Neural cell (in vitro differentiated cells): ENCODE measurements around the gene ARFGEF3. TPM values are rescaled to one million over a fixed set of nuclear protein-coding genes. Genes with fewer than 3 reads are reported as not detected.

Experiments
- H2AFZ ChIP-seq: fragments of 200-600, 300-800 bp; sonication (generic), shearing (Covaris generic); 2 replicates; pipeline ENCODE4 v1.6.0; 2014; ENCODE audit warnings: low read depth, mild to moderate bottlenecking, antibody characterized with exemption, low read length, moderate library complexity
- H3F3A ChIP-seq: fragments of 200-600 bp; shearing (Covaris generic); 2 replicates; pipeline ENCODE4 v1.6.1; 2016; ENCODE audit warnings: mild to moderate bottlenecking, moderate library complexity, mixed read lengths, antibody characterized with exemption, low read length; ENCODE audit not compliant: insufficient read depth, poor library complexity, severe bottlenecking
- H3K27ac ChIP-seq: fragments of 200-600, 300-800 bp; sonication (generic), shearing (Covaris generic); 2 replicates; pipeline ENCODE4 v1.5.1; 2014; ENCODE audit warnings: mild to moderate bottlenecking, low read length, moderate library complexity
- H3K27me3 ChIP-seq: fragments of 300-800, 200-600 bp; sonication (generic), shearing (Covaris generic); 2 replicates; pipeline ENCODE4 v1.6.0; 2014; ENCODE audit warnings: mild to moderate bottlenecking, low read depth, low read length, moderate library complexity; ENCODE audit not compliant: insufficient read depth
- H3K36me3 ChIP-seq: fragments of 300-800, 200-600 bp; sonication (generic), shearing (Covaris generic); 2 replicates; pipeline ENCODE4 v1.5.1; 2014; ENCODE audit warnings: mild to moderate bottlenecking, antibody characterized with exemption, low read length, moderate library complexity; ENCODE audit not compliant: insufficient read depth
- H3K4me2 ChIP-seq: fragments of 300-800, 200-600 bp; sonication (generic), shearing (Covaris generic); 2 replicates; pipeline ENCODE4 v1.6.0; 2014; ENCODE audit warnings: mild to moderate bottlenecking, low read length
- H3K4me3 ChIP-seq: fragments of 300-800, 200-600 bp; sonication (generic), shearing (Covaris generic); 2 replicates; pipeline ENCODE4 v1.5.1; 2014; ENCODE audit warnings: mild to moderate bottlenecking, low read length, moderate library complexity
- H3K79me2 ChIP-seq: fragments of 200-600 bp; shearing (Covaris generic); replicated peaks from 2 replicates; pipeline ENCODE4 v1.6.0; 2014; ENCODE audit warnings: mild to moderate bottlenecking, low read length, moderate library complexity; ENCODE audit not compliant: insufficient read depth
- H3K9ac ChIP-seq: fragments of 300-800, 200-600 bp; sonication (generic), shearing (Covaris generic); 2 replicates; pipeline ENCODE4 v1.6.1; 2016; ENCODE audit warnings: mild to moderate bottlenecking, low read length, mixed read lengths
- H3K9me2 ChIP-seq: fragments of 200-600 bp; shearing (Covaris generic); 2 replicates; pipeline ENCODE4 v1.6.1; 2016; ENCODE audit warnings: mild to moderate bottlenecking, low read length, mixed read lengths; ENCODE audit not compliant: insufficient read depth
- H3K9me3 ChIP-seq: fragments of 200-600, 300-800 bp; sonication (generic), shearing (Covaris generic); 2 replicates; pipeline ENCODE4 v1.6.1; 2016; ENCODE audit warnings: mild to moderate bottlenecking, mixed run types, low read length, moderate library complexity, mixed read lengths
- H4K20me1 ChIP-seq: fragments of 200-600 bp; shearing (Covaris generic); 2 replicates; pipeline ENCODE4 v1.6.1; 2016; ENCODE audit warnings: mild to moderate bottlenecking, mixed run types; ENCODE audit not compliant: insufficient read depth
- CTCF ChIP-seq: fragments of 450-650 bp; IDR thresholded peaks from 2 replicates; pipeline ENCODE4 v1.5.1; 2014; ENCODE audit warnings: antibody characterized with exemption, mild to moderate bottlenecking, moderate library complexity; ENCODE audit not compliant: poor library complexity, severe bottlenecking
- EP300 ChIP-seq: fragments of 450-650 bp; conservative IDR thresholded peaks from 2 replicates; pipeline ENCODE4 v1.6.1; 2014; ENCODE audit warnings: antibody characterized with exemption, mild to moderate bottlenecking, moderate library complexity; ENCODE audit not compliant: poor library complexity, severe bottlenecking
- EZH2 ChIP-seq: fragments of 200-600, 300-800 bp; shearing (Covaris generic), sonication (generic); IDR thresholded peaks from 2 replicates; pipeline ENCODE4 v1.6.1; 2014; ENCODE audit warnings: antibody characterized with exemption, low read length, borderline replicate concordance, mild to moderate bottlenecking; ENCODE audit not compliant: insufficient read depth, poor library complexity, severe bottlenecking
- MXI1 ChIP-seq: fragments of 450-650 bp; conservative IDR thresholded peaks from 2 replicates; pipeline ENCODE4 v1.6.1; 2014; ENCODE audit warnings: antibody characterized with exemption, mild to moderate bottlenecking; ENCODE audit not compliant: poor library complexity, severe bottlenecking
- POLR2AphosphoS5 ChIP-seq: IDR thresholded peaks from 2 replicates; pipeline ENCODE4 v1.6.1; 2012
- RAD21 ChIP-seq: fragments of 450-650 bp; conservative IDR thresholded peaks from 2 replicates; pipeline ENCODE4 v1.6.1; 2014; ENCODE audit warnings: antibody characterized with exemption, mild to moderate bottlenecking, moderate library complexity
- REST ChIP-seq: IDR thresholded peaks from 2 replicates; pipeline ENCODE4 v1.6.1; 2012; ENCODE audit warnings: borderline replicate concordance
- SMC3 ChIP-seq: fragments of 450-650 bp; conservative IDR thresholded peaks from 2 replicates; pipeline ENCODE4 v1.6.1; 2014; ENCODE audit warnings: antibody characterized with exemption, mild to moderate bottlenecking, moderate library complexity; ENCODE audit not compliant: poor library complexity
- TAF1 ChIP-seq: IDR thresholded peaks from 2 replicates; pipeline ENCODE4 v1.6.1; 2012; ENCODE audit warnings: low read depth
- polyA plus RNA-seq: library from polyadenylated mRNA; depleted of rRNA; stranded (reverse); fragments of >200 nt; gene quantifications from 2 replicates; pipeline ENCODE4 v1.2.3, GENCODE V29; 2014

ARFGEF3 gene
- polyA plus RNA-seq, 1 donor from 2014 or later = 4.6 TPM

- Histone ChIP-seq H3K27me3 (no peaks in the 10 kb centered on the region), H3K27ac (no peak overlapping the region), H3K9me2 (no peaks in the 10 kb centered on the region), H3F3A (no peaks in the 10 kb centered on the region), H3K4me3 (no peak overlapping the region), H3K4me2 (no peak overlapping the region), H3K9me3 (no peaks in the 10 kb centered on the region), H3K9ac (no peak overlapping the region), H2AFZ (no peak overlapping the region), H3K79me2 (no peaks in the 10 kb centered on the region), H3K36me3 (peaks cover 8% of the 10 kb centered on the region), H4K20me1 (no peaks in the 10 kb centered on the region)
- no peak for TF ChIP-seq POLR2AphosphoS5
Measured at GRCh38 chr6:138293428-138294395, 132.0 kb downstream of the ARFGEF3 start.

- no peaks in the 10 kb centered on the region for H3K9me3 ChIP-seq
- no peaks in the 10 kb centered on the region for H4K20me1 ChIP-seq
- no peaks in the 10 kb centered on the region for H3K27me3 ChIP-seq
- peaks cover 15% of the 10 kb centered on the region for H3K36me3 ChIP-seq
- no peaks in the 10 kb centered on the region for H3K79me2 ChIP-seq
- H3K9ac ChIP-seq = no peak overlapping the region
- no peak overlapping the region for H2AFZ ChIP-seq
- no peak for TF ChIP-seq SMC3
- TF ChIP-seq CTCF = no peak
- no peak for TF ChIP-seq TAF1
- no peak for TF ChIP-seq POLR2AphosphoS5
- no peak for TF ChIP-seq RAD21
- no peak for TF ChIP-seq EP300
- TF ChIP-seq EZH2 = no peak
- no peak for TF ChIP-seq REST
- TF ChIP-seq MXI1 = no peak
- H3K4me2 ChIP-seq = no peak overlapping the region
- H3F3A ChIP-seq = no peaks in the 10 kb centered on the region
- H3K4me3 ChIP-seq = no peak overlapping the region
- H3K27ac ChIP-seq = no peak overlapping the region
- H3K9me2 ChIP-seq = no peaks in the 10 kb centered on the region
Measured at GRCh38 chr6:138296381-138296780, 134.6 kb downstream of the ARFGEF3 start.
